Measurements from ENCODE around the gene PPARG. TPM values are rescaled to one million over a fixed set of nuclear protein-coding genes. Genes with fewer than 3 reads are reported as not detected.
A peak's percentile ranks its signal among the peaks of the same experiment; 100 is the strongest.

The PPARG gene
- total and polyA plus RNA-seq, 2 of the 13 experiments (the other 11 are each of a cell fraction or from before 2014, with no cell fraction given) = 13.9 to 58.3 TPM

DNA sequence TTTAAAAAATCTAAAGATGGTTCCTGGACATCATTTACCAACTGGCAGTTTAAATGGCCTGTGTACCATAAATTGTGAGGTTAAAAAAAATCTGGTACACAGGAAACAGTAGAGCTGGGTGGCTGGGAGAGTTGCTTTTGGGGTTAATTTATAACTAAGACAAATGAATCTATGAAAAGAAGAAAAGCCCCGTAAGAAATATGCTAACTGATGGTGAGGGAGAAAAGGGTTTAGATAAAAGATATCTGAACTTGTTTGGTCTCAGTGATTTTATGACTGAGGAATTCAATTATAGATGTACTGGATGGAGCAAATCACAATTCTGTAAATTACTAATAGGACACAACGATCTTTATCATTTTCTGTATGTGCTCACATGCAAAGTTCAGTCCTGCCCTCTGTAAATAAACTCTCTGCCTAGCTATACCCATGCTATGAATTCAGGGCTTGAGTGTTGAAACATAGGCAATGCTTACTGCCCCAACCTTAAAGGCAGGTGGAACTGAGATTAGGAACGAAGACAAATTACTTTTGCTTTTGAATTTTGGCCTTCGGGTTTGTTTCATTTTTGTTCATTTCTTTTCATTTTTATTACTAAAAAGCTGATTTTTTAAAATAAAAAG, 28.0 kb downstream of the PPARG start (continued):
- TF ChIP-seq, protein P1, sequence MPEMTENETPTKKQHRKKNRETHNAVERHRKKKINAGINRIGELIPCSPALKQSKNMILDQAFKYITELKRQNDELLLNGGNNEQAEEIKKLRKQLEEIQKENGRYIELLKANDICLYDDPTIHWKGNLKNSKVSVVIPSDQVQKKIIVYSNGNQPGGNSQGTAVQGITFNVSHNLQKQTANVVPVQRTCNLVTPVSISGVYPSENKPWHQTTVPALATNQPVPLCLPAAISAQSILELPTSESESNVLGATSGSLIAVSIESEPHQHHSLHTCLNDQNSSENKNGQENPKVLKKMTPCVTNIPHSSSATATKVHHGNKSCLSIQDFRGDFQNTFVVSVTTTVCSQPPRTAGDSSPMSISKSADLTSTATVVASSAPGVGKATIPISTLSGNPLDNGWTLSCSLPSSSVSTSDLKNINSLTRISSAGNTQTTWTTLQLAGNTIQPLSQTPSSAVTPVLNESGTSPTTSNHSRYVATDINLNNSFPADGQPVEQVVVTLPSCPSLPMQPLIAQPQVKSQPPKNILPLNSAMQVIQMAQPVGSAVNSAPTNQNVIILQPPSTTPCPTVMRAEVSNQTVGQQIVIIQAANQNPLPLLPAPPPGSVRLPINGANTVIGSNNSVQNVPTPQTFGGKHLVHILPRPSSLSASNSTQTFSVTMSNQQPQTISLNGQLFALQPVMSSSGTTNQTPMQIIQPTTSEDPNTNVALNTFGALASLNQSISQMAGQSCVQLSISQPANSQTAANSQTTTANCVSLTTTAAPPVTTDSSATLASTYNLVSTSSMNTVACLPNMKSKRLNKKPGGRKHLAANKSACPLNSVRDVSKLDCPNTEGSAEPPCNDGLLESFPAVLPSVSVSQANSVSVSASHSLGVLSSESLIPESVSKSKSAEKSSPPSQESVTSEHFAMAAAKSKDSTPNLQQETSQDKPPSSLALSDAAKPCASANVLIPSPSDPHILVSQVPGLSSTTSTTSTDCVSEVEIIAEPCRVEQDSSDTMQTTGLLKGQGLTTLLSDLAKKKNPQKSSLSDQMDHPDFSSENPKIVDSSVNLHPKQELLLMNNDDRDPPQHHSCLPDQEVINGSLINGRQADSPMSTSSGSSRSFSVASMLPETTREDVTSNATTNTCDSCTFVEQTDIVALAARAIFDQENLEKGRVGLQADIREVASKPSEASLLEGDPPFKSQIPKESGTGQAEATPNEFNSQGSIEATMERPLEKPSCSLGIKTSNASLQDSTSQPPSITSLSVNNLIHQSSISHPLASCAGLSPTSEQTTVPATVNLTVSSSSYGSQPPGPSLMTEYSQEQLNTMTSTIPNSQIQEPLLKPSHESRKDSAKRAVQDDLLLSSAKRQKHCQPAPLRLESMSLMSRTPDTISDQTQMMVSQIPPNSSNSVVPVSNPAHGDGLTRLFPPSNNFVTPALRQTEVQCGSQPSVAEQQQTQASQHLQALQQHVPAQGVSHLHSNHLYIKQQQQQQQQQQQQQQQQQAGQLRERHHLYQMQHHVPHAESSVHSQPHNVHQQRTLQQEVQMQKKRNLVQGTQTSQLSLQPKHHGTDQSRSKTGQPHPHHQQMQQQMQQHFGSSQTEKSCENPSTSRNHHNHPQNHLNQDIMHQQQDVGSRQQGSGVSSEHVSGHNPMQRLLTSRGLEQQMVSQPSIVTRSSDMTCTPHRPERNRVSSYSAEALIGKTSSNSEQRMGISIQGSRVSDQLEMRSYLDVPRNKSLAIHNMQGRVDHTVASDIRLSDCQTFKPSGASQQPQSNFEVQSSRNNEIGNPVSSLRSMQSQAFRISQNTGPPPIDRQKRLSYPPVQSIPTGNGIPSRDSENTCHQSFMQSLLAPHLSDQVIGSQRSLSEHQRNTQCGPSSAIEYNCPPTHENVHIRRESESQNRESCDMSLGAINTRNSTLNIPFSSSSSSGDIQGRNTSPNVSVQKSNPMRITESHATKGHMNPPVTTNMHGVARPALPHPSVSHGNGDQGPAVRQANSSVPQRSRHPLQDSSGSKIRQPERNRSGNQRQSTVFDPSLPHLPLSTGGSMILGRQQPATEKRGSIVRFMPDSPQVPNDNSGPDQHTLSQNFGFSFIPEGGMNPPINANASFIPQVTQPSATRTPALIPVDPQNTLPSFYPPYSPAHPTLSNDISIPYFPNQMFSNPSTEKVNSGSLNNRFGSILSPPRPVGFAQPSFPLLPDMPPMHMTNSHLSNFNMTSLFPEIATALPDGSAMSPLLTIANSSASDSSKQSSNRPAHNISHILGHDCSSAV (CRISPR knock-in tag; IDR thresholded peaks at IDR 0.05; ENCODE audit: borderline replicate concordance) = no peak
- TF ChIP-seq ATM (IDR thresholded peaks at IDR 0.05; ENCODE audit: borderline replicate concordance) = no peak
- TF ChIP-seq, protein P2, sequence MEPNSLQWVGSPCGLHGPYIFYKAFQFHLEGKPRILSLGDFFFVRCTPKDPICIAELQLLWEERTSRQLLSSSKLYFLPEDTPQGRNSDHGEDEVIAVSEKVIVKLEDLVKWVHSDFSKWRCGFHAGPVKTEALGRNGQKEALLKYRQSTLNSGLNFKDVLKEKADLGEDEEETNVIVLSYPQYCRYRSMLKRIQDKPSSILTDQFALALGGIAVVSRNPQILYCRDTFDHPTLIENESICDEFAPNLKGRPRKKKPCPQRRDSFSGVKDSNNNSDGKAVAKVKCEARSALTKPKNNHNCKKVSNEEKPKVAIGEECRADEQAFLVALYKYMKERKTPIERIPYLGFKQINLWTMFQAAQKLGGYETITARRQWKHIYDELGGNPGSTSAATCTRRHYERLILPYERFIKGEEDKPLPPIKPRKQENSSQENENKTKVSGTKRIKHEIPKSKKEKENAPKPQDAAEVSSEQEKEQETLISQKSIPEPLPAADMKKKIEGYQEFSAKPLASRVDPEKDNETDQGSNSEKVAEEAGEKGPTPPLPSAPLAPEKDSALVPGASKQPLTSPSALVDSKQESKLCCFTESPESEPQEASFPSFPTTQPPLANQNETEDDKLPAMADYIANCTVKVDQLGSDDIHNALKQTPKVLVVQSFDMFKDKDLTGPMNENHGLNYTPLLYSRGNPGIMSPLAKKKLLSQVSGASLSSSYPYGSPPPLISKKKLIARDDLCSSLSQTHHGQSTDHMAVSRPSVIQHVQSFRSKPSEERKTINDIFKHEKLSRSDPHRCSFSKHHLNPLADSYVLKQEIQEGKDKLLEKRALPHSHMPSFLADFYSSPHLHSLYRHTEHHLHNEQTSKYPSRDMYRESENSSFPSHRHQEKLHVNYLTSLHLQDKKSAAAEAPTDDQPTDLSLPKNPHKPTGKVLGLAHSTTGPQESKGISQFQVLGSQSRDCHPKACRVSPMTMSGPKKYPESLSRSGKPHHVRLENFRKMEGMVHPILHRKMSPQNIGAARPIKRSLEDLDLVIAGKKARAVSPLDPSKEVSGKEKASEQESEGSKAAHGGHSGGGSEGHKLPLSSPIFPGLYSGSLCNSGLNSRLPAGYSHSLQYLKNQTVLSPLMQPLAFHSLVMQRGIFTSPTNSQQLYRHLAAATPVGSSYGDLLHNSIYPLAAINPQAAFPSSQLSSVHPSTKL (CRISPR knock-in tag; IDR thresholded peaks at IDR 0.05) = peak; percentile 44; the same call in 1 of the 2 replicates
- TF ChIP-seq, protein P3, sequence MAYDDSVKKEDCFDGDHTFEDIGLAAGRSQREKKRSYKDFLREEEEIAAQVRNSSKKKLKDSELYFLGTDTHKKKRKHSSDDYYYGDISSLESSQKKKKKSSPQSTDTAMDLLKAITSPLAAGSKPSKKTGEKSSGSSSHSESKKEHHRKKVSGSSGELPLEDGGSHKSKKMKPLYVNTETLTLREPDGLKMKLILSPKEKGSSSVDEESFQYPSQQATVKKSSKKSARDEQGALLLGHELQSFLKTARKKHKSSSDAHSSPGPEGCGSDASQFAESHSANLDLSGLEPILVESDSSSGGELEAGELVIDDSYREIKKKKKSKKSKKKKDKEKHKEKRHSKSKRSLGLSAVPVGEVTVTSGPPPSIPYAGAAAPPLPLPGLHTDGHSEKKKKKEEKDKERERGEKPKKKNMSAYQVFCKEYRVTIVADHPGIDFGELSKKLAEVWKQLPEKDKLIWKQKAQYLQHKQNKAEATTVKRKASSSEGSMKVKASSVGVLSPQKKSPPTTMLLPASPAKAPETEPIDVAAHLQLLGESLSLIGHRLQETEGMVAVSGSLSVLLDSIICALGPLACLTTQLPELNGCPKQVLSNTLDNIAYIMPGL (CRISPR knock-in tag; IDR thresholded peaks at IDR 0.05; ENCODE audit: borderline replicate concordance in 1 of 2, low read depth in 1 of 2) = no peak
- TF ChIP-seq, protein P4, sequence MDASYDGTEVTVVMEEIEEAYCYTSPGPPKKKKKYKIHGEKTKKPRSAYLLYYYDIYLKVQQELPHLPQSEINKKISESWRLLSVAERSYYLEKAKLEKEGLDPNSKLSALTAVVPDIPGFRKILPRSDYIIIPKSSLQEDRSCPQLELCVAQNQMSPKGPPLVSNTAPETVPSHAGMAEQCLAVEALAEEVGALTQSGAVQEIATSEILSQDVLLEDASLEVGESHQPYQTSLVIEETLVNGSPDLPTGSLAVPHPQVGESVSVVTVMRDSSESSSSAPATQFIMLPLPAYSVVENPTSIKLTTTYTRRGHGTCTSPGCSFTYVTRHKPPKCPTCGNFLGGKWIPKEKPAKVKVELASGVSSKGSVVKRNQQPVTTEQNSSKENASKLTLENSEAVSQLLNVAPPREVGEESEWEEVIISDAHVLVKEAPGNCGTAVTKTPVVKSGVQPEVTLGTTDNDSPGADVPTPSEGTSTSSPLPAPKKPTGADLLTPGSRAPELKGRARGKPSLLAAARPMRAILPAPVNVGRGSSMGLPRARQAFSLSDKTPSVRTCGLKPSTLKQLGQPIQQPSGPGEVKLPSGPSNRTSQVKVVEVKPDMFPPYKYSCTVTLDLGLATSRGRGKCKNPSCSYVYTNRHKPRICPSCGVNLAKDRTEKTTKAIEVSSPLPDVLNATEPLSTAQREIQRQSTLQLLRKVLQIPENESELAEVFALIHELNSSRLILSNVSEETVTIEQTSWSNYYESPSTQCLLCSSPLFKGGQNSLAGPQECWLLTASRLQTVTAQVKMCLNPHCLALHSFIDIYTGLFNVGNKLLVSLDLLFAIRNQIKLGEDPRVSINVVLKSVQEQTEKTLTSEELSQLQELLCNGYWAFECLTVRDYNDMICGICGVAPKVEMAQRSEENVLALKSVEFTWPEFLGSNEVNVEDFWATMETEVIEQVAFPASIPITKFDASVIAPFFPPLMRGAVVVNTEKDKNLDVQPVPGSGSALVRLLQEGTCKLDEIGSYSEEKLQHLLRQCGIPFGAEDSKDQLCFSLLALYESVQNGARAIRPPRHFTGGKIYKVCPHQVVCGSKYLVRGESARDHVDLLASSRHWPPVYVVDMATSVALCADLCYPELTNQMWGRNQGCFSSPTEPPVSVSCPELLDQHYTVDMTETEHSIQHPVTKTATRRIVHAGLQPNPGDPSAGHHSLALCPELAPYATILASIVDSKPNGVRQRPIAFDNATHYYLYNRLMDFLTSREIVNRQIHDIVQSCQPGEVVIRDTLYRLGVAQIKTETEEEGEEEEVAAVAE (CRISPR knock-in tag; IDR thresholded peaks at IDR 0.05; ENCODE audit: borderline replicate concordance) = no peak
- no peak for TF ChIP-seq HOXD1 (CRISPR knock-in tag; IDR thresholded peaks at IDR 0.05)
- no peak for TF ChIP-seq ZMYM2 (CRISPR knock-in tag; IDR thresholded peaks at IDR 0.05)
- TF ChIP-seq ZBTB20 (CRISPR knock-in tag; IDR thresholded peaks at IDR 0.05; ENCODE audit: borderline replicate concordance, low read depth) = no peak
- peak; percentile 54; the same call in 1 of the 2 replicates for TF ChIP-seq HMG20A (CRISPR knock-in tag; IDR thresholded peaks at IDR 0.05; ENCODE audit: borderline replicate concordance)

All from HepG2 (cell line).